Mesenchymal stem cell (in vitro differentiated cells and primary cell): ENCODE measurements around the gene NNMT. TPM values are rescaled to one million over a fixed set of nuclear protein-coding genes. Genes with fewer than 3 reads are reported as not detected.

Source experiments
- DNase-seq: peaks from one replicate; pipeline ENCODE4 v3.0.0-alpha.2; 2013
- H2AFZ ChIP-seq: one replicate; pipeline ENCODE4 v1.6.1; 2013; ENCODE audit warnings: low read depth, mild to moderate bottlenecking, control low read depth, inconsistent platforms, low read length, moderate library complexity
- H2AK5ac ChIP-seq: 2 replicates; pipeline ENCODE4 v1.6.1; 2013; ENCODE audit warnings: low read length, moderate library complexity, mild to moderate bottlenecking, inconsistent platforms; ENCODE audit not compliant: severe bottlenecking
- H2BK120ac ChIP-seq: one replicate; pipeline ENCODE4 v1.6.1; 2013; ENCODE audit warnings: low read depth, mild to moderate bottlenecking, inconsistent platforms, low read length, moderate library complexity
- H2BK12ac ChIP-seq, 2 experiments: one replicate each; pipeline ENCODE4 v1.6.1; 2013; ENCODE audit warnings: inconsistent platforms in 2 of 2, low read length in 2 of 2, mild to moderate bottlenecking in 2 of 2, moderate library complexity in 2 of 2, control low read depth in 1 of 2
- H2BK15ac ChIP-seq: one replicate; pipeline ENCODE4 v1.6.1; 2013; ENCODE audit warnings: mild to moderate bottlenecking, low read depth, inconsistent platforms; ENCODE audit not compliant: poor library complexity, severe bottlenecking
- H2BK5ac ChIP-seq: 2 replicates; pipeline ENCODE4 v1.6.1; 2013; ENCODE audit warnings: low read depth, mild to moderate bottlenecking, low read length, control low read depth, inconsistent platforms; ENCODE audit not compliant: poor library complexity, severe bottlenecking
- H3K14ac ChIP-seq, 2 experiments: one replicate each; pipeline ENCODE4 v1.6.1; 2013; ENCODE audit warnings: inconsistent platforms in 2 of 2, low read length in 2 of 2, control low read depth in 1 of 2, mild to moderate bottlenecking in 1 of 2, moderate library complexity in 1 of 2
- H3K18ac ChIP-seq, 2 experiments: one replicate each; pipeline ENCODE4 v1.6.1; 2013; ENCODE audit warnings: inconsistent platforms in 2 of 2, low read length in 2 of 2, control low read depth in 1 of 2, low read depth in 1 of 2, mild to moderate bottlenecking in 1 of 2
- H3K23ac ChIP-seq, 2 experiments: one replicate each; pipeline ENCODE4 v1.6.1; 2013; ENCODE audit warnings: inconsistent platforms in 2 of 2, low read length in 2 of 2, mild to moderate bottlenecking in 2 of 2, moderate library complexity in 2 of 2, control low read depth in 1 of 2
- H3K27ac ChIP-seq: 2 replicates; pipeline ENCODE4 v1.5.1; 2013; ENCODE audit warnings: mild to moderate bottlenecking, moderate library complexity, low read length, control low read depth, inconsistent platforms; ENCODE audit not compliant: poor library complexity, severe bottlenecking
- H3K27me3 ChIP-seq, 2 experiments: 2 replicates each; pipeline versions ENCODE4 v1.6.1 to v1.7.0; 2013; ENCODE audit warnings: low read length in 2 of 2, mild to moderate bottlenecking in 2 of 2, moderate library complexity in 2 of 2, control low read depth in 1 of 2, inconsistent platforms in 1 of 2; ENCODE audit not compliant: control insufficient read depth in 1 of 2, insufficient read depth in 1 of 2
- H3K36me3 ChIP-seq, 2 experiments: 2 replicates each; pipeline versions ENCODE4 v1.6.1 to v1.7.0; 2013; ENCODE audit warnings: low read length in 2 of 2, control low read depth in 1 of 2, inconsistent platforms in 1 of 2, low read depth in 1 of 2, mild to moderate bottlenecking in 1 of 2; ENCODE audit not compliant: insufficient read depth in 2 of 2, control insufficient read depth in 1 of 2
- H3K4ac ChIP-seq, 2 experiments: one replicate each; pipeline ENCODE4 v1.6.1; 2013; ENCODE audit warnings: inconsistent platforms in 2 of 2, low read length in 2 of 2, mild to moderate bottlenecking in 2 of 2, moderate library complexity in 2 of 2, control low read depth in 1 of 2, low read depth in 1 of 2
- H3K4me1 ChIP-seq: 2 replicates; pipeline ENCODE4 v1.6.1; 2013; ENCODE audit warnings: low read depth, low read length, control low read depth; ENCODE audit not compliant: control insufficient read depth, insufficient read depth
- H3K4me2 ChIP-seq: 2 replicates; pipeline ENCODE4 v1.6.1; 2013; ENCODE audit warnings: low read length, mild to moderate bottlenecking, inconsistent platforms; ENCODE audit not compliant: poor library complexity, severe bottlenecking
- H3K4me3 ChIP-seq, 2 experiments: 2 replicates each; pipeline versions ENCODE4 v1.5.1 to v1.7.0; 2013; ENCODE audit warnings: low read length in 2 of 2, mild to moderate bottlenecking in 2 of 2, control low read depth in 1 of 2, low read depth in 1 of 2; ENCODE audit not compliant: insufficient read depth in 1 of 2
- H3K79me1 ChIP-seq: replicated peaks from 2 replicates; pipeline ENCODE4 v1.6.1; 2013; ENCODE audit warnings: mild to moderate bottlenecking, control low read depth, low read length, inconsistent platforms; ENCODE audit not compliant: poor library complexity, severe bottlenecking
- H3K9ac ChIP-seq: 2 replicates; pipeline ENCODE4 v1.7.0; 2013; ENCODE audit warnings: mild to moderate bottlenecking, low read length, moderate library complexity
- H3K9me3 ChIP-seq: 2 replicates; pipeline ENCODE4 v1.7.0; 2013; ENCODE audit warnings: mild to moderate bottlenecking, low read length; ENCODE audit not compliant: control insufficient read depth
- H4K8ac ChIP-seq: one replicate; pipeline ENCODE4 v1.6.1; 2013; ENCODE audit warnings: inconsistent platforms, mild to moderate bottlenecking, low read length, moderate library complexity
- H4K91ac ChIP-seq: one replicate; pipeline ENCODE4 v1.6.1; 2013; ENCODE audit warnings: mild to moderate bottlenecking, low read length, inconsistent platforms
- WGBS: methylation state at CpG from one replicate; pipeline ENCODE4 v1.1.7; 2013; ENCODE audit warnings: mixed read lengths; 5-methylcytosine and 5-hydroxymethylcytosine counted together
- polyA plus RNA-seq, 2 experiments: library from polyadenylated mRNA; stranded (reverse); fragments of 200-250 nt; gene quantifications; one replicate each; pipeline ENCODE4 v1.2.3, GENCODE V29; 2013

Gene NNMT
- 700 TPM for polyA plus RNA-seq (2013, experiment 1 of 2)
- 645 TPM for polyA plus RNA-seq (2013, experiment 2 of 2)

- H2BK15ac ChIP-seq = no peak within 1 kb of the TSS
- no peak within 1 kb of the TSS for H2AFZ ChIP-seq
- peak within 1 kb of the TSS; percentile 78 for H4K8ac ChIP-seq
- peak within 1 kb of the TSS; percentile 57 to 99 for H3K4ac ChIP-seq
- WGBS = 24% methylated on average over 8 of the region's 11 CpGs
- H3K9ac ChIP-seq = peak within 1 kb of the TSS; percentile 100
- H3K4me1 ChIP-seq = peaks cover 6% of the 10 kb centered on the region
- no peaks in the 10 kb centered on the region for H3K9me3 ChIP-seq
- peak within 1 kb of the TSS; percentile 95 for H2AK5ac ChIP-seq
- peak within 1 kb of the TSS in 1 of 2 experiments; percentile 93 for H3K14ac ChIP-seq
- peak within 1 kb of the TSS; percentile 67 for H3K4me2 ChIP-seq
- no peak within 1 kb of the TSS for H3K23ac ChIP-seq
- H3K4me3 ChIP-seq = peak within 1 kb of the TSS; percentile 44 to 92
- peak within 1 kb of the TSS; percentile 82 to 100 for H3K18ac ChIP-seq
- peak within 1 kb of the TSS; percentile 41 to 100 for H2BK12ac ChIP-seq
- H2BK120ac ChIP-seq = peak within 1 kb of the TSS; percentile 29
- DNase-seq = peak; percentile 99
- no peaks in the 10 kb centered on the region for H3K27me3 ChIP-seq
- peak within 1 kb of the TSS; percentile 100 for H2BK5ac ChIP-seq
- peak within 1 kb of the TSS; percentile 67 for H4K91ac ChIP-seq
- peak within 1 kb of the TSS; percentile 99 for H3K27ac ChIP-seq
- peaks cover 7 to 33% of the 10 kb centered on the region in 2 experiments for H3K36me3 ChIP-seq
- no peaks in the 10 kb centered on the region for H3K79me1 ChIP-seq
These were observed at the start of gene NNMT for GRCh38 chr11:114295676-114296604. Gene NNMT, plus strand, starts transcription at chr11:114296399. Its CDS starts 158 bp downstream, at chr11:114296557.

DNA sequence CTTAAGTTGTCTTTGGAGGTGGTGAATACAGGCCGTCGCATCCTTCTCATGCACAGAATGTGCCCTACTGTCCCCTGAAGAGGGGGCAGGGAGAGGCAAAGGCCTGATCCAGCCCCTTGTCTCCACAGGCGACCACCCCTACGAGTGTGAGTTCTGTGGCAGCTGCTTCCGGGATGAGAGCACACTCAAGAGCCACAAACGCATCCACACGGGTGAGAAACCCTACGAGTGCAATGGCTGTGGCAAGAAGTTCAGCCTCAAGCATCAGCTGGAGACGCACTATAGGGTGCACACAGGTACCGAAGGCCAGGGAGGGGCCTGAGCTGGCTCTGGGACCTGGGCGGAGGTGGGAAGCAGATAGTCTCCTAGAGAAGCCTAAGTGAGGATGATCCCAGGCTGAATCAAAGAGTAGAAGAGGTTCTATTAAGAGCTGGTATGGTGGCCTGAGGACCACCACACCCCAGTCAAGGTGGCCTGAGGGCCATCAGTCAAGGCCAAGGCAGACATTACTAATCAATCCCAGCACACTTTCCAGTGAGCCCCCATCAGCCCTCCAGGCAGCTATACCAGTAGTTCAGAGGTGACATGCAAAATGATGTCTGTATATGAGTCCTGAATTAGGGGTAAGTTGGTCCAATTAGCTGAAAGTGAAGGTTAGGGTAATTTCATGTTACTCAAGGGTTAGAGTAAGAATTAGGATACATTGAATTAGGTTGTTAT lies 49.0 kb upstream of the NNMT start:
- Histone ChIP-seq H3K23ac (no peak overlapping the region), H2AK5ac (no peak overlapping the region), H3K9ac (no peak overlapping the region), H2BK120ac (no peak overlapping the region), H3K36me3 (no peaks in the 10 kb centered on the region), H4K91ac (no peak overlapping the region), H4K8ac (no peak overlapping the region), H3K14ac (no peak overlapping the region), H2BK12ac (no peak overlapping the region), H3K4me2 (no peak overlapping the region), H2BK15ac (no peak overlapping the region), H3K4me1 (no peaks in the 10 kb centered on the region), H2AFZ (no peak overlapping the region), H3K27me3 (peaks cover 42 to 43% of the 10 kb centered on the region in 2 experiments), H3K27ac (no peak overlapping the region), H3K9me3 (no peaks in the 10 kb centered on the region), H3K79me1 (no peaks in the 10 kb centered on the region), H3K18ac (no peak overlapping the region), H3K4me3 (no peak overlapping the region), H3K4ac (no peak overlapping the region), H2BK5ac (no peak overlapping the region)
- DNase-seq = no peak
- 93% methylated on average over 11 of the region's 11 CpGs for WGBS

- H3K9me3 ChIP-seq = no peaks in the 10 kb centered on the region
- H3K14ac ChIP-seq = no peak overlapping the region
- H2BK15ac ChIP-seq = no peak overlapping the region
- no peak overlapping the region for H3K27ac ChIP-seq
- H3K79me1 ChIP-seq = no peaks in the 10 kb centered on the region
- no peaks in the 10 kb centered on the region for H3K36me3 ChIP-seq
- no peak overlapping the region for H3K23ac ChIP-seq
- peaks cover 33 to 34% of the 10 kb centered on the region in 2 experiments for H3K27me3 ChIP-seq
- no peak overlapping the region for H4K91ac ChIP-seq
- no peak overlapping the region for H3K4me2 ChIP-seq
- DNase-seq = no peak
- no peak overlapping the region for H3K4ac ChIP-seq
- no peak overlapping the region for H2BK12ac ChIP-seq
- no peak overlapping the region for H3K4me3 ChIP-seq
- no peak overlapping the region for H3K9ac ChIP-seq
- no peak overlapping the region for H2AFZ ChIP-seq
- no peak overlapping the region for H2BK120ac ChIP-seq
- H2AK5ac ChIP-seq = no peak overlapping the region
- WGBS = 99% methylated on average over 17 of the region's 17 CpGs
- H3K18ac ChIP-seq = no peak overlapping the region
- H2BK5ac ChIP-seq = no peak overlapping the region
- no peaks in the 10 kb centered on the region for H3K4me1 ChIP-seq
- no peak overlapping the region for H4K8ac ChIP-seq
These were observed 46.0 kb upstream of the NNMT start for GRCh38 chr11:114250180-114250579.
